IMR-90 (cell line): Measurements from ENCODE around the gene LRRC47. TPM values are rescaled to one million over a fixed set of nuclear protein-coding genes. Genes with fewer than 3 reads are reported as not detected.
"Not testable (repeated sequence)": the region's sequence is repeated elsewhere in the genome, so short reads cannot be mapped to it uniquely, and the experiment has no call there.

ENCODE experiments used
- ATAC-seq: fragments of 200-7000 bp; cut with Tn5 transposase; 2 replicates; pipeline ENCODE4 v1.9.1; 2020; ENCODE audit warnings: low read depth, mild to moderate bottlenecking, moderate library complexity
- BruUV-seq: library from RNA; stranded (reverse); fragments of 400-500 nt; replicated peaks from 2 replicates; lab custom pipeline; 2021; lab: Mats Ljungman, UMichigan
- CTCF ChIA-PET: fragments of 300-600 bp; formaldehyde crosslinking; extraction: SDS; loops from one replicate; lab custom pipeline; 2021; ENCODE audit warnings: antibody characterized with exemption; lab: Yijun Ruan, JAX
- POLR2A ChIA-PET: fragments of 300-600 bp; sonication (Branson Sonifier 250); formaldehyde crosslinking; loops from one replicate; lab custom pipeline; 2022; ENCODE audit warnings: antibody characterized with exemption; ENCODE audit not compliant: unreplicated experiment; lab: Charles Lee
- DNase-seq: peaks from one replicate; pipeline ENCODE4 v3.0.0; 2013
- H2AFZ ChIP-seq: replicated peaks from 2 replicates; pipeline ENCODE3; 2013; ENCODE audit warnings: low read length, mild to moderate bottlenecking; ENCODE audit not compliant: poor library complexity
- H2AK5ac ChIP-seq: 2 replicates; pipeline ENCODE4 v1.6.1; 2013; ENCODE audit warnings: low read depth, low read length, inconsistent platforms
- H2AK9ac ChIP-seq: replicated peaks from 2 replicates; pipeline ENCODE3; 2013; ENCODE audit warnings: mild to moderate bottlenecking, low read depth, low read length, moderate library complexity; ENCODE audit not compliant: poor library complexity
- H2BK120ac ChIP-seq: 2 replicates; pipeline ENCODE4 v1.6.1; 2013; ENCODE audit warnings: low read depth, low read length, inconsistent platforms
- H2BK15ac ChIP-seq: 3 replicates; pipeline ENCODE4 v1.6.1; 2013; ENCODE audit warnings: low read depth, low read length, inconsistent platforms
- H2BK20ac ChIP-seq: 2 replicates; pipeline ENCODE4 v1.6.1; 2013; ENCODE audit warnings: low read depth, mild to moderate bottlenecking, inconsistent platforms, low read length, moderate library complexity
- H2BK5ac ChIP-seq: 2 replicates; pipeline ENCODE4 v1.6.1; 2013; ENCODE audit warnings: mild to moderate bottlenecking, low read depth, low read length, inconsistent platforms; ENCODE audit not compliant: poor library complexity, severe bottlenecking
- H3K14ac ChIP-seq: replicated peaks from 2 replicates; pipeline ENCODE4 v1.6.1; 2013; ENCODE audit warnings: low read depth, low read length, inconsistent platforms
- H3K18ac ChIP-seq: 2 replicates; pipeline ENCODE4 v1.6.1; 2013; ENCODE audit warnings: low read depth, low read length, control low read depth
- H3K23ac ChIP-seq: 2 replicates; pipeline ENCODE4 v1.6.1; 2013; ENCODE audit warnings: low read depth, low read length, inconsistent platforms
- H3K27ac ChIP-seq: 2 replicates; pipeline ENCODE4 v1.5.1; 2013; ENCODE audit warnings: mild to moderate bottlenecking, control low read depth, low read length; ENCODE audit not compliant: insufficient read depth
- H3K27me3 ChIP-seq: 2 replicates; pipeline ENCODE4 v1.6.1; 2013; ENCODE audit warnings: low read length; ENCODE audit not compliant: control insufficient read depth, insufficient read depth
- H3K36me3 ChIP-seq: 2 replicates; pipeline ENCODE4 v1.6.1; 2013; ENCODE audit warnings: low read length, mixed read lengths; ENCODE audit not compliant: control insufficient read depth, insufficient read depth
- H3K4ac ChIP-seq: 2 replicates; pipeline ENCODE4 v1.6.1; 2013; ENCODE audit warnings: low read depth, low read length, inconsistent platforms
- H3K4me1 ChIP-seq: 2 replicates; pipeline ENCODE4 v1.6.1; 2013; ENCODE audit warnings: low read length, mixed read lengths; ENCODE audit not compliant: control insufficient read depth, insufficient read depth
- H3K4me2 ChIP-seq: 2 replicates; pipeline ENCODE4 v1.6.1; 2013; ENCODE audit warnings: low read depth, mild to moderate bottlenecking, control low read depth, low read length, moderate library complexity
- H3K4me3 ChIP-seq: 2 replicates; pipeline ENCODE4 v1.5.1; 2013; ENCODE audit warnings: low read depth, mild to moderate bottlenecking, control low read depth, low read length, moderate library complexity; ENCODE audit not compliant: insufficient read depth
- H3K56ac ChIP-seq: 2 replicates; pipeline ENCODE4 v1.6.1; 2013; ENCODE audit warnings: low read length, inconsistent platforms; ENCODE audit not compliant: insufficient read depth; ENCODE audit errors: extremely low read depth
- H3K79me1 ChIP-seq, 2 experiments: 2 replicates each; pipeline ENCODE4 v1.6.1; 2013; ENCODE audit warnings: low read length in 2 of 2, inconsistent platforms in 1 of 2, low read depth in 1 of 2
- H3K9ac ChIP-seq: 2 replicates; pipeline ENCODE4 v1.6.1; 2013; ENCODE audit warnings: low read depth, low read length, control low read depth
- H3K9me1 ChIP-seq: 2 replicates; pipeline ENCODE4 v1.6.1; 2013; ENCODE audit warnings: low read length, inconsistent platforms; ENCODE audit not compliant: insufficient read depth
- H3K9me3 ChIP-seq: 2 replicates; pipeline ENCODE4 v1.6.1; 2013; ENCODE audit warnings: low read length; ENCODE audit not compliant: control insufficient read depth, insufficient read depth
- H4K20me1 ChIP-seq: 2 replicates; pipeline ENCODE4 v1.6.1; 2013; ENCODE audit warnings: low read length, inconsistent platforms; ENCODE audit not compliant: insufficient read depth
- H4K5ac ChIP-seq: 2 replicates; pipeline ENCODE4 v1.6.1; 2013; ENCODE audit warnings: mild to moderate bottlenecking, low read depth, low read length, control low read depth
- H4K8ac ChIP-seq, 2 experiments: 2 replicates each; pipeline ENCODE4 v1.6.1; 2013; ENCODE audit warnings: low read depth in 2 of 2, low read length in 2 of 2, control low read depth in 1 of 2, inconsistent platforms in 1 of 2
- H4K91ac ChIP-seq: 2 replicates; pipeline ENCODE4 v1.6.1; 2013; ENCODE audit warnings: low read depth, low read length, inconsistent platforms; ENCODE audit not compliant: insufficient read depth
- WGBS, 2 experiments: methylation state at CpG; one replicate each; pipeline versions ENCODE4 v1.1.5 to v1.1.7; 2013; ENCODE audit warnings: missing lambda C conversion rate in 2 of 2; ENCODE audit not compliant: insufficient read length in 1 of 2; ENCODE audit errors: extremely low coverage in 2 of 2; 5-methylcytosine and 5-hydroxymethylcytosine counted together
- dilution Hi-C: fragments of 300-500 bp; cut with HindIII; formaldehyde crosslinking; loops from one replicate; pipeline ENCODE4 v1.14.3; 2018; ENCODE audit warnings: low sequenced_read_pairs; ENCODE audit not compliant: unreplicated experiment
- in situ Hi-C: fragments of 300-500 bp; cut with MboI; formaldehyde crosslinking; loops from 3 replicates; pipeline ENCODE4 v1.14.3; 2019; ENCODE audit warnings: low sequenced_read_pairs, inconsistent platforms, mixed read lengths
- intact Hi-C: fragments of 100-400 bp; cut with micrococcal nuclease; formaldehyde crosslinking; loops from 2 replicates; pipeline ENCODE4 v1.10.0; 2022
- polyA plus RNA-seq, 3 experiments: library from polyadenylated mRNA; depleted of rRNA; stranded (reverse); fragments of >200 nt; gene quantifications; 2 replicates each; pipeline ENCODE4 v1.2.3, GENCODE V29; 2012; ENCODE audit warnings: low replicate concordance in 1 of 3
- total RNA-seq: library from RNA; depleted of rRNA; stranded (reverse); fragments of >200 nt; gene quantifications from 2 replicates; pipeline ENCODE4 v1.2.3, GENCODE V29; 2012

LRRC47 gene
- total and polyA plus RNA-seq, 2 of the 4 experiments (the other 2 are of a cell fraction) = 15.2 to 19.7 TPM

GRCh38 chr1:3748316-3748900 lies 47.9 kb downstream of the LRRC47 start:
- H2BK15ac ChIP-seq, H3K9me1 ChIP-seq, H4K91ac ChIP-seq, H2AK5ac ChIP-seq, H2BK5ac ChIP-seq, H3K4ac ChIP-seq, DNase-seq, H2AFZ ChIP-seq, CTCF ChIA-PET, H3K9me3 ChIP-seq, H3K56ac ChIP-seq, H3K27ac ChIP-seq, H3K4me1 ChIP-seq, H2BK120ac ChIP-seq, intact Hi-C loops, H3K18ac ChIP-seq, H4K5ac ChIP-seq, H4K20me1 ChIP-seq, in situ Hi-C loops, H3K36me3 ChIP-seq, H3K4me2 ChIP-seq, POLR2A ChIA-PET, H3K23ac ChIP-seq, H2BK20ac ChIP-seq, H2AK9ac ChIP-seq, dilution Hi-C loops, H4K8ac ChIP-seq, BruUV-seq, H3K14ac ChIP-seq, H3K4me3 ChIP-seq, ATAC-seq, H3K9ac ChIP-seq: not testable (repeated sequence)
- WGBS, 2 experiments = no CpG with 5 or more reads among the region's 15 CpGs
- Histone ChIP-seq H3K27me3 (peaks cover 17% of the 10 kb centered on the region), H3K79me1 (peaks cover 15 to 27% of the 10 kb centered on the region in 2 experiments)
